CD4-positive, alpha-beta T cell treated with Interleukin-15 for 4 hours (primary cell): Measurements from ENCODE around the gene CREB3.

Experiments used
- DNase-seq: peaks from one replicate; pipeline ENCODE4 v3.0.0-alpha.2; 2020; ENCODE audit warnings: low spot score

Gene CREB3

DNA sequence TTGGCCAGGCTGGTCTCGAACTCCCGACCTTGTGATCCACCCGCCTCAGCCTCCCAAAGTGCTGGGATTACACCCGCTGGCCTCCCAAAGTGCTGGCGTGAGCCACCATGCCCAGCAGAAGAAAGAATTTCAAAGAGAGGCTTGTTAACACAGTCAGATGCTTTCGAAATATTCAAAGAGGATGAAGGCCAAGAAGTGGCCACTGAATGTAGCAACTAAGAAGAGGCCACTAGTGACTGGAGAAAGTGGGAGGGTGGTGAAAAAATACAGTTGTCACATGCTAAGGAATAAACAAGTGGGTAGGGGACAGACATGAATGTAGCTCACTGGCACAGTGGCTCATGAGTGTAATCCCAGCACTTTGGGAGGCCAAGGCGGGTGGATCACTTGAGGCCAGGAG is 29.8 kb upstream of the CREB3 start:
- no peak for DNase-seq

GRCh38 chr9:35703906-35704672 is 28.4 kb upstream of the CREB3 start:
- no peak for DNase-seq

DNA sequence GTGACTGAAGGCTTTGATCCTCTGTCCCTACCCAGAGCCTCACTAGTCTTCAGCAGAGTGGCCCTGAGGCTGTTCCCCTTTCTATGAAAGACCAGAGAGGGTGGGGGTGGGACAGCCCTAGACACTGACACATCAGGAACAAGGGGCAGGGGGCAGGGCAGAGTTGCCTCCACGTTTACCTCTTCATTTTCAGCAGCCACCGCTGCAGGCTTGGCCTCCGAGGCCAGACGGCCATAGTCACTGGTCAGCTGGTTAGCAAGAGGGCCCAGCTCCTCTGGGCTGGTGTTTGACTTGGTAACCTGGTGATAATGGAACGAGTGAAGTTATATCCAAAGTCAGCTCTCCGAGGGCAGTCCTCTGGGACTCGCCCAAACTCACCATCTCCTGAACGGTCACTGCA is 27.1 kb upstream of the CREB3 start:
- no peak for DNase-seq

DNA sequence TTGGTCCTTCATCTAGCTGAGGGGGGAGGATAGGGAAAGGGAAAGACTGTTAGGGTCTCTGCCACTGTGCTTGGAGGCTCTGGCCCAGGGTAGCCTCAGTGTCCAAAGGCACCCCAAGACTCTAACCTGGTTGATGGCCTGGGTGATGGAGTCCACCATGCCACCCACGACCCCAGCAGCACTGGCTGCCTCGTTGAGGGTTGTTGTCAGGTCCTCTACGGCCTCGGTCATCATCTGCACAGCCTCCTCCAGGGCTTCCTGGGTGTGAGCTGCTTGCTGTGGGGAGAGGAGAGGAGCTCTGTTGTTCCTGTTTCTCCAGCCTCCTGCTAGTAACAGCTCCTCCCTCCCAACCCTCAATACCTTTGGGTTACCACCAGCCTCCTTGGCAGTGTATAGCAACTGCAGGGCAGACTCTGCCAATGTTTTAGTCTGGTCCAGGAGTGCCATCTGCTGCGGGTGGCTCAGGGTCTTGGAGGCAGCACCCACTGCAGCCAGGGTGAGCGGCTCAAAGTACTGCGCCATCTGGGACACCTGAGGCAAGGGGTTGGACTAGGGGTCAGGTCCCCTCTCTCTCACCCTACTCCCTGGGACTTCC is 26.5 kb upstream of the CREB3 start:
- DNase-seq, result no peak

- DNase-seq, result no peak
These were observed 25.5 kb upstream of the CREB3 start for GRCh38 chr9:35706951-35707350.

- DNase-seq, result no peak
These were observed 24.3 kb upstream of the CREB3 start for GRCh38 chr9:35708146-35708545.

GRCh38 chr9:35710818-35711500 is 21.5 kb upstream of the CREB3 start:
- no peak for DNase-seq

- no peak for DNase-seq
These were observed 20.7 kb upstream of the CREB3 start for GRCh38 chr9:35711501-35712428.

- DNase-seq, result no peak
These were observed 19.6 kb upstream of the CREB3 start for GRCh38 chr9:35712762-35713400.

DNA sequence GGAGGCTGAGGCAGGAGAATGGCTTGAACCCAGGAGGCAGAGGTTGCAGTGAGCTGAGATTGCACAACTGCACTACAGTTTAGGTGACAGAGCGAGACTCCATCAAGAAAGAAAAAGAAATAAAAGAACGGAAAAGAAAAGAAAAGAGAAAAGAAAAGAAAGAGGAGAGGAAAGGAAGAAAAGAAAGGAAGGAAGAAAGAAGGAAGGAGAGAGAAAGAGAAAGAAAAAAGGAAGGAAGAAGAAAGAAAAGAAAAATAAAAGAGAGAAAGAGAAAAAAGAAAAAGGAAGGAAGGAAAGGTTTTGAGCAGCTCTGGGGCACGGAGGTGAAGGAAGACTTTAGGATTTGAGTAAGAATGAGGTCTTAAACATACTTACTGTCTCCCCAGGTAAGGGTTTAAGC is 18.9 kb upstream of the CREB3 start:
- DNase-seq, result no peak

GRCh38 chr9:35714123-35714522 is 18.3 kb upstream of the CREB3 start:
- DNase-seq, result no peak

DNA sequence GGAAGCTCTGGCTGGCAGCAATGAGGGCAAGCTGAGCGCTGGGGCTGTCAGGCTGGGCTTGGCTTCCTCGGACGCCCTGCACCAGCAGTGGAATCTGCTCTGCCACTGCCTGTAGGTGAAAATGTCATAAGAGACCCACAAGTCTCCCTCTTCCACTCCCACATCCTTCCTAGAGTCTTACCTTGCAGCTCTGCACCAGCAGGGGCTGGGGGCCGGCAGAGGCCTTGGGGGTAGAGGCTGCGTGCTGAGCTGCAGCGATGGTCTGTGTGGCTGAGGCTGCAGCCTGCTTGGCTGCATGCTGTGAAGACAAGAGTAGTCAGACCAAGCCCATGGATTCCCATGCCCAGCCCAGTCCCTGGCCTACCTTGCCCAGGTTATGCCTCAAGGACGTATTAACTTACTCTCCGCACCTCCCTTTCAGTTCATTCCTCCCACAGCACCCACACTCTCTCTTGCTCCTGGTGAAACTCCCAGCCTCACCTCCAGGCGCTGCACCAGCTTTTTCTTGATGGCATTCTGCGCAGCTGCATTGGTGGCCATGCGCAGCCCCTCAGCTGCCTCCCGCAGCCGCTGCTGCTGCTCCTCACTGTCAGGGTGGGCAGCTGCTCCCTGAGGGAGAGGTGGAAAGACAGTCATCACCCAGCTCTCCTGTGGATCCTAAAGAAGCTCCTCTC is 17.8 kb upstream of the CREB3 start:
- DNase-seq, result no peak

DNA sequence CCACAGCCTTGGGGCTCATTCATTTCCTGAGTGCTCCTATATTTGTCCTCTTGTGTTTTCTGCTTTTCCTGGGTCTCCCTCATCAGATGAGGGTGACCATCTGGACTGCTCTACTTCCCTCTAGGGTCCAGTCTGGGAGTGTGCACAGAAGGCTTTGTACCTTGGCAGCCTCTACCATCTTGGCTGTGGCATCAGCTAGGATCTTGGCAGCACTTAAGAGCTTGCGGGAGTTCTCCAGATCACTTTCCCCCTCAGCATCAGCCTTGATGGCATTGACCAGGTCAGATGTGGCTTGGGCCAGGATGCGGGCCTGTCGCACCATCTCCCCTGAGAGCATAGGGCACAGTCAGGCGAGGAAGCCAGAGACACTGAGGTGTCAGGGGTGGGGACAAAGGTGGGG is 16.2 kb upstream of the CREB3 start:
- no peak for DNase-seq

DNA sequence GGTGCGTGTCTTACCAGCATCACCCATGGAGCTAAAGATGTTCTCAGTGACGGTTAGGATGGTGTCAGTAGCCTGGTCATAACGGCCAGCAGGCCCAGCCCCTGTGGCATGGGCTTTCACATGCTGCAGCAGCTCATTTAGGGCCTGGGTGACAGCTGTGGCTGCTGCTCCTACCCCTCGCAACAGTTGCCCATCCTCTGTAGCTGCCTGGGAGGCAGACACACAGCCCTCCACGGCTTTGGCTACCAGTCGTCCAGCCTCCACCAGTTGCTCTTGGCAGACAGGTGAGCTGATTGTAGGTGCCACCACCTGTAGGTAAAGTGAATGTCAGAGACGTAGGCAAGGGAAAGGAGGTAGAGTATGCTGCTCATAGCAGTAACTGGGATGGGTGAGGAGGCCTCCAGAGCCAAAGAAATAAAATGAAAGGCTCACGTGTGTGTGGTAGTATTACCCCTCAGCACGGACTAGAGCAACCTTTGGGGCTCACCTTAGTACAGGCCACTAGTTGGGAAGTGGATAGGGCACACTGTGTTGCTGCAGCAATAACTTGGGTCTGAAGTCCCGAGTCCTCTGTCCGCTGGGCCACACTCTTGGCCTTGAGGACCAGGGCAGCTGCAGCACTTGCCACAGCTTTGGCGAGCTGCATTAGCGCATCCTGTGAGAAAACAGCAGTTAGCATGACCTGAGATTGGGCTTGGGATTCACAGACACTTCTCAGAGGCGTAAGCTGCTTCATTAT is 15.2 kb upstream of the CREB3 start:
- DNase-seq, result no peak

DNA sequence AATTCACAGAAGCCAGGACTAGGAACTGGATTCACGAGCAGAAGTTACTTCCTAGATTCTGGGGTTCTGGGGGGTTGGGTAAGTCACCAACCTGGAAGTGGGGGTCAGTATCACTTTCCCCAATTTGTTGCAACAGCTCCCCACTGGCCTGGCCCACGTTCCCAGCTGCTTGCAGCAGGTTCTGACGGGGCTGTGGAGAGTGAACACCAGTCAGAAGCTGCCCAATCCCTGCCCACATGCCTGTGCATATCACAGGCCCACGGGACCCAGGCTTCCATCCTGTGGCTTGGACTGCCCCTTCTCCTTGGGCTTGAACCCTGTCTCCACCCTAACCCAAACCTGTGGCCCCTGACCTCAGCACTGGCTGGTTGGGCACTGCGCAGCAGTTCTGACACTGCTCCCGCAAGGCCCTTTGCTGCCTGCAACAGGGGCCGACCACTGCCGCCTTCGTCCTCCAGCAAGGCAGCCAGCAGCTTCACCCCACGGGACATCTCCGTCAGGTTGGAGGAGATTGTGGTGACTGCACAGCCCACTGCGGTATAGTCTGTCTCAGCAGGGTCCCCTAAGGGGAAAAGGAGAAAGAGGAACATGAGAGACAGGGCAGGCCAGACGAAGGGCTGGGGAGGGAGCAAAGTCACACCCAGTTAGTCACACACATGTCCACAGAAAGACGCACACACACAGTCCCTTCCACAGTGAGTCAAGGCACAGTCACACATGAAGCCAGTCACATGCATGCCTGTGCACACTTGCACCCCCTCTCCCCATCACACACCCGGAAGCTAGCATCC is 13.6 kb upstream of the CREB3 start:
- DNase-seq, result no peak

DNA sequence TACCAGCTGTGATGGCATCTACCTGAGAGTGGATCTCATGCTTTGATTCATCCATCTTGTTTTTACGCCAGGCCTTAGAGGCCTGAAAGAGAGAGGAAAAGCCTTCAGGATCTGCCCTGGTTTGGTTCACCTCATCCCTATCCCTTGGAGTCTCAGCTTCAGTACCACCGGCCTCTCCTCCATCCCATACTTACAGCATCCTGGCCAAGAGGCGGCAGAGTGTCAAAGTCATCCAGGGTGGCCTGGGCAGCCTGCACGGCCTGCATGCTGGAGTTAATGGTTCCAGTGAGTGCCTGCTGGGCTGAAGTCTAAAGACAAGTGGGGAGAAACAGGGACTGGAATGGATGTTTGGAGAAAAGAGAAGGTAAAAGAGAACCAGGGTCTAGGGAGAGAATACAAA is 12.9 kb upstream of the CREB3 start:
- DNase-seq, result no peak

DNA sequence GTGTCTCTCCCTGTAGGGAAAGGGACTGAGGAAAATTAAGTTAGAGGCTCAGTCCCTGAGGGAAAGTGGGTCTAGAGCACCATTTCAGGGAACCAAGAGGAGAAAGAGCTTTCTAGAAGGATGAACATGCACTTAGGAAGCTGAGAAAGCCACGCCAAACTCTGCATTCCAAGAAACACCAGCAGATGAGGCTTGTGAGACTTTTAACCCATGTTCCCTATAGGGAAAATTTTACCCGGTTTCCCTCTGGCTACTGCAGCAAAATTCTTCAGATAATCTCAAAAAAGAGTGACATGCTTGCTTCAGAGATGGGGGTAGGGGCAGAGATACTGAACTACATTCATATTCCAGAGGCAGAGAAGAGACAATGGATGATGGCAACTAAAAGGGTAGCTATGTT is 9.0 kb upstream of the CREB3 start:
- DNase-seq, result no peak

DNA sequence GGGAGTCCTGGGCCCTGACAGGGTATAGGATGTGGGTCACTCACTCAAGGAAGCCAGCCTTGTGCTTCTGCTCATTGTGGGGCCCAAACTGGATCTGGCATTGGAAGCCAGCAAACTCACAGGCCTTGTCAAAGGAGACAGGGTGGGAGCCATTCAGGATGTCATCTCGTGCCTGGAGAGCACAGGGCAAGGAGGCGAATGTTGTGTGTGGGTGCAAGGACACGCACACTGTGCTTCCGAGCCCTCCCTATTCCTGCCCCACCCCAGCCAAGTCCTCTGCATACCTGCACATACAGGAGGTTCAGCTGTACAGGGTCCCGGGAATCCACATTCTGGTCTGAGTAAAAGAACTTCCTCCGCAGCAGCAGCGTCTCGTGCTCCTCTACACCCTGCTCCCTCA is 8.6 kb upstream of the CREB3 start:
- no peak for DNase-seq

DNA sequence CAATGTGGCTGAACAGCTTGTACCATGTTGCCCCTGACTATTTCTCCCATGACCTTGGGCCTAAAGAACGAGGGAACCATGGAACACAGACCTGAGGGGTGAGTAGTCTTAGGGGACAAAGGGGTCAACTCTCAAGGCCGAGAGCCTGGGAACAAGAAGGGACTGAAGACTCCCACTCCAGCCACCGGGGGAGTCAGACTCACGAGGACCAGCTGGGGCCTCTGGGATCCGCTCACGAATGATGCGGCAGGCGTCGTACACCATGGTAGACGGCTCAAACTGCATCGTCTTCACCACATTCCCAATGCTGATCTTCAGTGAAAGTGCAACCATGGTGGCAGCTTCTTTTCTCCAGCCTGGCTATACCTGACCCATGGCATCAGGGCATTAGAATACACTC is 7.1 kb upstream of the CREB3 start:
- DNase-seq, result no peak

DNA sequence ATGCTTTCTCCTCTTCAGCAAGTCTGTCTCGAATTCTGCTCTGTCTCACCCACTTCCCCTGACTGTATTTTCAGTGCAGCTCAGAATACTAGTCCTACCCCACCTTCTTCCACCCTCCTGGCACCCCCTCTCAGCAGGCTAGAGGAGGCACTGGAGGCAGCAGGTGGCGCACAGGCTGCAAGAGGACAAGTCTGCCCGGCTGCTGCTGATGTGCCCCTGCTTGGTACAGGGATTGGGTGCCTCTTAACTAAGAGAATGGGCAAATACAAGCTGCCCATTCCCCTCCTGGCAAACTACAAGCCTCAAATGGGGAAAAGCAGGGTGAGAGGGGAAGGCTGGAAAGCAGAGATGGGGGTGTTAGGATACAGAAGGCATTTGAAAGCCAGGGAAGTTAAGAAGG is 5.5 kb upstream of the CREB3 start:
- DNase-seq, result peak; percentile 36
